GM18951 (cell line): ENCODE results near the gene OR1M1.

Experiments
- POLR2A ChIP-seq: IDR thresholded peaks from 4 replicates; pipeline ENCODE4 v1.6.1; 2011; ENCODE audit warnings: mild to moderate bottlenecking; ENCODE audit not compliant: insufficient read length, insufficient read depth; ENCODE audit errors: extremely low read depth
- in situ Hi-C: fragments of 300-500 bp; cut with MboI; formaldehyde crosslinking; loops from one replicate; pipeline ENCODE4 v1.12.0; 2022; ENCODE audit warnings: low sequenced_read_pairs, mixed read lengths, inconsistent platforms; ENCODE audit not compliant: unreplicated experiment

OR1M1 gene

DNA sequence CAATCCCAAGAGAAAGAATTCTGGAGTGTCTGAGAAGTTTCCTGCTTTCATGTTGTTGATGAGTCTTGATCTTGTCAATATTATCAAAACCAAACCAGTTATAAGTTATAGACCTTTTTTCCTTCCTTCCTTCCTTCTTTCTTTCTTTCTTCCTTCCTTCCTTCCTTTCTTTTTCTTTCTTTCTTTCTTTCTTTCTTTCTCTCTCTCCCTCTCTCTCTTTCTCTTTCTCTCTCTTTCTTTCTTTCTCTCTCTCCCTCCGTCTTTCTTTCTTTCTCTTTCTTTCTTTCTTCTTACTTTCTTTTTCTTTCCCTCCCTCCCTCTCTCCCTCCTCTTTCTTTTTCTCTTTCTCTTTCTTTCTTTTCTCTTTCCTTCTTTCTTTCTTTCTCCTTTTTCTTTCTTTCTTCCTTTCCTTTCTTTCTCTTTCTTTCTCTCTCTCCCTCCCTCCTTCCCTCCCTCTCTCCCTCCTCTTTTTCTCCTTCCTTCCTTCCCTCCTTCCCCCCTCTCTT, 40.1 kb downstream of the OR1M1 start, which contains the start of gene OR7G3:
TSS of gene OR7G3 (minus strand) at position 51 of the 506 bp plus-strand sequence. CDS start at position 51, 0 bp downstream.
- no peak for TF ChIP-seq POLR2A
- in situ Hi-C loops: loop anchor here (25.0 kb wide), 1 partner anchor 785 kb away; no protein-coding TSS in a partner anchor

DNA sequence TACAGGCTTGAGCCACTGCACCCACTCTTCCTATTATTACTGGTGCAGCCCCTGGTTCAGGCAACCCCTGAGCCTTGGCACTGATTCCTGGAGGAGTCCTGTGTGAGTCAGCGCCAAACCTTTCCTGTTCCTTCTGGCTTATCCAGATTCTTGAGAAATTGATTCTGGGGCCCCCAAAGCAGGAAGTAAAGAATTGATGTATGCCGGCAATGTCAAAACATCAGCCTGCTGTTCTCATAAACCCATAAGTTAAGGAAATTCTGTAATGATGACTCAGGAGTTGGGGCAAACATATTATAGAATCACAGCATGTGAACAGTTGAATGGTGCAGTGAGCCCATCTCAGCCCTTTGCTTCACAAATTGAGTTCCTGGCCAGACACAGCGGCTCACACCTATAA, 41.3 kb downstream of the OR1M1 start:
- no peak for TF ChIP-seq POLR2A
- in situ Hi-C loops: loop anchor here (25.0 kb wide), 1 partner anchor 784 kb away; no protein-coding TSS in a partner anchor

DNA sequence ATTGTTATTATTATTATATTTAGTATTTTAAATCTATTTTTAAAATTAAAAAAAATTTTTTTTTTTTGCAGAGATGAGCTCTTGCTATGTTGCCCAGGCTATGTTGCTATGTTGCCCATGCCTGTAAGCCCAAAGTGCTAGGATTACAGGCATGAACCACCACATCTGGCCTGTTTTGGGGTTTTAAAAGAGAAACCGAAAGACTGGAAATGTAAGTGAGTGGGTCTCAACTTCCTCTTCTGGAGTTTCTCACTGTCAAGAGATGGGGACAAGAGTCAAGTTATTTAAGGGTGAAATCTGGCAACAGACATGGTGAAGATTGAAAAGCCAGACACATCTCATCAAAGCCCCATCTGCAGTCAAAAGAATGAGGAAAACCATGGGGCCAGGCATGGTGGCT, 44.1 kb downstream of the OR1M1 start:
- in situ Hi-C loops: loop anchor here (25.0 kb wide), 1 partner anchor 781 kb away; no protein-coding TSS in a partner anchor
- TF ChIP-seq POLR2A: no peak

DNA sequence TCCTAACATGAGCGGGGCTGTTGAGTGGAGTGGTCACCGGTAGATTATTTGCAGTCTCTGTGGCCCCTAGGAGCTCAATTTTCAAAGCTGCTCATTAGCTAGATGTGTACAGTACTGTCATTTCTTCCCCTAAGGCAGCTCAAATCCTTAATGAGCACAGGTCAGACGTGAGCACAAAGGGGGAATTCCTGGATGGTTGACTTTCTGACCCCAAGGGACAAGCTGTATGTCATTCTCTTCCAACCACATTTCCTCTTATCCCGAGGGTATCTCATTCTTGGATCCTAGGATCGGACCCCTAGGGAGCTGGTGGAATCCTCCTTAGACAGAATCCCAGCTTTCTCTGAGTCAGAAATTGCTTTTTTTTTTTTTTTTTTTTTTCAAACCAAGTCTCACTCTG, 45.6 kb downstream of the OR1M1 start:
- TF ChIP-seq POLR2A: no peak
- in situ Hi-C loops: loop anchor here (25.0 kb wide), 1 partner anchor 780 kb away; no protein-coding TSS in a partner anchor

DNA sequence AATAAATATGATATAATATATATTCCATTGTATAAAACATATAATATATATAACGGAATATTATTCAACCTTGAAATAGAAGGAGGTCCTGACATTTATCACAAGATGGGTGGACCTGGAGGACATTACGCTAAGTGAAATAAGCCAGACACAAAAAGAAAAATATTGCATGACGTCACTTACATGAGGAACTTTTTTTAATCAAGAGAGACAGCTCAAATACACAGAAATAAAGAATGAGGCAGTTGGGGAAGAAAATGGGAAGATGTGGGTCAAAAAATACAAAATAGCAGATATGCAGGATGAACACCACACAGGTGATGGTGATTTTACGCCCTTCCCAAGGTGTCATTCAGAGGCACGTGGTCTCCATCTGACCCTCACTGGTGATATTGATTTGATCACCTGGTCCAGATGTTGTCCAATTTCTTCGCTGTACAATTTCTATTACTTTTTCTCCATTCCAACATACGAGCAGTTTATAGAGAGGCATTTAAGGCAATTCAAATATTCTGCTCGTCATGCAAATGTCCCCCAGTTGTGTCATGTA, 52.8 kb downstream of the OR1M1 start:
- in situ Hi-C loops: loop anchor here (25.0 kb wide), 1 partner anchor 773 kb away; no protein-coding TSS in a partner anchor
- no peak for TF ChIP-seq POLR2A

DNA sequence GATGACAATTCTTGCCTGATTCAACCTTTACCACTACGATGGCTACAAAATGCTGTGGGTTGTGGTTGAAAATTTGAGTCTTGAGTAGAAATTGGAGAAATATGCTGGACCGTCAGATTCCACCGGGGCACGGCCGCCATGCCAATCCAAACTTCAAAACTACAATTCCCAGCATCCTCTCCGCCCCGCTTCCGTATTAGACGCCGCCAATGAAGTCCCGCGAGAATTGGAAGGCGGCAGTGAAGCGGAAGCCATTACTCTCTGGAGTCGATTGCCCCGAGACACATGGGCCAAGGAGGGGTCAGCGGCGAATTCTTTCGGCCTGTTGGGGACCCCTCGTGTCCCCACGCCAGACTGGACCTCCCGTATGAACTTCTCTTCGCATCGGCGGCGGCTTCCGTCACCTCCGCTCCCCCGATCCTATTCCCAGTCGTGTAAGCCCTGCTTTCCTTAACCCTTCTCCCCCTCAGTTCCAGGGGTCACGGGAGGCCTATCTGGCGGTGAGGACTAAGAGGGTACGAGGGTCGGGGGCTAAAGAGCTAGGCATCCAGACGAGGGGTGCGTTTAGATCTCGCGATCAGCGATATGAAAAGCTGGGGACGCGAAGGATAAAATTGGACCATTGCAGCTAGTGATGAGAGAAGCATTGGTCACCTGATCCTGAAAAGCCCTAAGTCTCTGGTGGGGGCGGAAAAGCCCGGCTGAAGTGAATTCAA, 53.5 kb downstream of the OR1M1 start, which contains the start of gene ZNF317:
TSS of gene ZNF317 (plus strand) at position 239 of the 716 bp plus-strand sequence. CDS start 15,620 bp downstream, outside the sequence.
- in situ Hi-C loops: loop anchor here (25.0 kb wide), 1 partner anchor 772 kb away; no protein-coding TSS in a partner anchor
- peak; percentile 84 for TF ChIP-seq POLR2A

DNA sequence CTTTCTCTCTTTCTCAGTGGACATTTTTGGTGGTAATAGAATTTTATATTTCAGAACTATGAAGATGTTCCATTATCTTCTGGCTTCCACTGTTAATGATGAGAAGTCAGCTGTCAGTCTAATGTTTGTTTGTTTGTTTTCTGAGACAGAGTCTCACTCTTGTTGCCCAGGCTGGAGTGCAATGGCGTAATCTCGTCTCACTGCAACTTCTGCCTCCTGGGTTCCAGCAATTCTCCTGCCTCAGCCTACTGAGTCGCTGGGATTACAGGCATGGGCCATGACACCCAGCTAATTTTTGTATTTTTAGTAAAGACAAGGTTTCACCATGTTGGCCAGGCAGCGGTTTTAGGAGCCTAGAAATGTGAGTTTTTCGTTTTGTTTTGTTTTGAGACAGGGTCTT, 58.1 kb downstream of the OR1M1 start:
- in situ Hi-C loops: loop anchor here (25.0 kb wide), 1 partner anchor 767 kb away; no protein-coding TSS in a partner anchor

More for the DNA sequence above, 58.1 kb downstream of the OR1M1 start:
- TF ChIP-seq POLR2A: no peak
